Measurements from ENCODE around the gene LGI2. TPM values are rescaled to one million over a fixed set of nuclear protein-coding genes. Genes with fewer than 3 reads are reported as not detected.

Gene LGI2
- polyA plus RNA-seq, 1 donor (not counting 4 experiments of a cell fraction or from before 2014, with no cell fraction given) = 0.69 TPM

DNA sequence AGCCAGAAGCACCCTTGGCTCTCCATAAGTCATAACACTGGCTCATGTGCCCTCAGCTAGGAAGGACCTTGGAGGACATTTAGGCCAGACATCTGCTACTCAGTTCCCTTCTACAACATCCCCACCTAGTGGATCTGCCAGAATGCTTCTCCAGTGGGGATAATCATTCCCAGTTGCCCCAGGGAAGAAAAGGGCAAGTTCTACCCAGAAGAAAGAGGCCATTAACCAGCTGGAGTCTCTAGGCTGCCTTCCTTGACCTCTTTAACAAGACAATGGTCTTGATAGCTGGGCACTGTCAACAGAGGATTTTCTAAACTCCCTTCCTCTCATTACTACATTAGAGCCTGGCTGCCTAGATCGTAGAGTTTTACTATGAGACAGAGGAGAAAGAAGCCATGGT lies 42.0 kb downstream of the LGI2 start:
- Histone ChIP-seq H3K36me3 (ENCODE audit: control insufficient read depth in 2 of 2, extremely low read depth in 1 of 2, insufficient read depth in 2 of 2, low read length in 2 of 2) (no peaks in the 10 kb centered on the region), H3K27me3 (ENCODE audit: control insufficient read depth, extremely low read depth, insufficient read depth, low read length) (peaks cover 6% of the 10 kb centered on the region), H3K4me3 (ENCODE audit: control insufficient read depth in 2 of 3, extremely low read depth in 1 of 3, insufficient read depth in 2 of 3, low read depth in 1 of 3, low read length in 3 of 3) (no peak overlapping the region), H4K20me1 (ENCODE audit: control insufficient read depth, extremely low read depth, insufficient read depth, low read length) (no peaks in the 10 kb centered on the region), H3K4me1 (ENCODE audit: control insufficient read depth, extremely low read depth, insufficient read depth, low read length) (no peaks in the 10 kb centered on the region), H3K9me1 (ENCODE audit: control insufficient read depth, extremely low read depth, insufficient read depth, low read length) (no peaks in the 10 kb centered on the region), H3K27ac (ENCODE audit: control insufficient read depth, insufficient read depth, low read length) (no peak overlapping the region), H3K79me2 (ENCODE audit: control insufficient read depth, insufficient read depth, low read length) (no peaks in the 10 kb centered on the region), H3K4me2 (ENCODE audit: control insufficient read depth, extremely low read depth, insufficient read depth, low read depth, low read length) (no peak overlapping the region), H3K9ac (ENCODE audit: control insufficient read depth, extremely low read depth, insufficient read depth, low read length) (no peak overlapping the region), H3K9me3 (ENCODE audit: control insufficient read depth, low read depth, low read length) (no peaks in the 10 kb centered on the region), H2AFZ (ENCODE audit: control insufficient read depth, low read length) (no peak overlapping the region)
- DNase-seq (ENCODE audit: low read depth, low spot score) (no peak), FAIRE-seq (no peak)
- no peak for TF ChIP-seq EZH2 (IDR thresholded peaks at IDR 0.05; ENCODE audit: low read length)
- TF ChIP-seq, protein P1, sequence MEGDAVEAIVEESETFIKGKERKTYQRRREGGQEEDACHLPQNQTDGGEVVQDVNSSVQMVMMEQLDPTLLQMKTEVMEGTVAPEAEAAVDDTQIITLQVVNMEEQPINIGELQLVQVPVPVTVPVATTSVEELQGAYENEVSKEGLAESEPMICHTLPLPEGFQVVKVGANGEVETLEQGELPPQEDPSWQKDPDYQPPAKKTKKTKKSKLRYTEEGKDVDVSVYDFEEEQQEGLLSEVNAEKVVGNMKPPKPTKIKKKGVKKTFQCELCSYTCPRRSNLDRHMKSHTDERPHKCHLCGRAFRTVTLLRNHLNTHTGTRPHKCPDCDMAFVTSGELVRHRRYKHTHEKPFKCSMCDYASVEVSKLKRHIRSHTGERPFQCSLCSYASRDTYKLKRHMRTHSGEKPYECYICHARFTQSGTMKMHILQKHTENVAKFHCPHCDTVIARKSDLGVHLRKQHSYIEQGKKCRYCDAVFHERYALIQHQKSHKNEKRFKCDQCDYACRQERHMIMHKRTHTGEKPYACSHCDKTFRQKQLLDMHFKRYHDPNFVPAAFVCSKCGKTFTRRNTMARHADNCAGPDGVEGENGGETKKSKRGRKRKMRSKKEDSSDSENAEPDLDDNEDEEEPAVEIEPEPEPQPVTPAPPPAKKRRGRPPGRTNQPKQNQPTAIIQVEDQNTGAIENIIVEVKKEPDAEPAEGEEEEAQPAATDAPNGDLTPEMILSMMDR (optimal IDR thresholded peaks at IDR 0.05 in 1 of 3, IDR thresholded peaks at IDR 0.05 in 1 of 3, conservative IDR thresholded peaks at IDR 0.05 in 1 of 3; ENCODE audit: extremely low read depth in 1 of 3, insufficient read depth in 2 of 3, low read length in 3 of 3) = peak; percentile 53 to 72 (median 64)
- dilution Hi-C loops (cut with MboI; ENCODE audit: extremely low pct_ligation_motif_present, low sequenced_read_pairs) = no loop called here

DNA sequence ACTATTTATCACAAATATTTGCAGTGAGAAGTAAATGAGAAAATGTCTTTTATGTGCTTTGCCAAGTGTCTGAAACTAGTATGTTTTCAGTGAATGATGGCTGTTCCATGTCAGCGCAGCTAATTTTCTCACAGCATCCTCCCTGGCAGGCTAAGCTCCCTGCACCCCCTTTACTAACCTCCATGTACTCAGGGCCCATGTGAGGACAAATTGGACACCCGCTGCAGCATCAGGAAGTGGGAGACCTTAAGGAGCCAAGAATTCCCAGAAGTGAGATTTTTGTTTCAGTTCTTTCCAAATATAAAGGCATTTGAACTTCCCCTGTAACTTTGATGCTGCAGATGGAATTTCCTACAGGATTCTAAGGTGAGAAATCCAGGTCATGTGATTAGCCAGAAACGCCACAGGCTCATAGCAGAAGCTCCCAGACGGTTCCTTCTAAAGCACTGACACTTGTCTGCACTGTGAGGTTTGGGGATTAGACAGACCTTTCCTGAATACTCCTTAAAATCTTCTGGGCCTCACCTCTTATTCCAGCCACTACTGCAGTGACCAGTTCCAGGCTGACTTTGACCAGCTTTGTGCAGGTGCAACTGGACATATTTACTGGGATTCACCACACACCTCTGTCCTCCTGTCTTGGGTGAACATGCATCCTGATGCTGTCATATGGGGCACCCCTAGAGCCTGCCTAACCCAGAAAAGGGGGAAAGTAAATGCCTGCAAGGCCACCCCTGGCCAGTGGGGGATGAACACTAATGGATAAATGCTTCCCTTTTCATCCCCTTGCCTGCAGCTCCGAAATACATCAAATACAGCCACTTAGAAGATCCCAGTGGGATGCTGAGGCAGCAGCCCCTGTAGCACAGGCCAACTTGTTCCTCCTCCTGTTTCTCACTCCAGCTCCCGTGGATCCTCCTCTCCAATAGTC lies 45.9 kb downstream of the LGI2 start:
- H3K9me3 ChIP-seq (ENCODE audit: control insufficient read depth, low read depth, low read length) = no peaks in the 10 kb centered on the region
- dilution Hi-C loops (cut with MboI; ENCODE audit: extremely low pct_ligation_motif_present, low sequenced_read_pairs) = no loop called here
- DNase-seq (ENCODE audit: low read depth, low spot score) (no peak), FAIRE-seq (no peak)
- H3K9me1 ChIP-seq (ENCODE audit: control insufficient read depth, extremely low read depth, insufficient read depth, low read length) = no peaks in the 10 kb centered on the region
- H3K27me3 ChIP-seq (ENCODE audit: control insufficient read depth, extremely low read depth, insufficient read depth, low read length) = peaks cover 11% of the 10 kb centered on the region
- no peak for TF ChIP-seq EZH2 (IDR thresholded peaks at IDR 0.05; ENCODE audit: low read length)
- TF ChIP-seq, protein P1 (optimal IDR thresholded peaks at IDR 0.05 in 1 of 3, IDR thresholded peaks at IDR 0.05 in 1 of 3, conservative IDR thresholded peaks at IDR 0.05 in 1 of 3; ENCODE audit: extremely low read depth in 1 of 3, insufficient read depth in 2 of 3, low read length in 3 of 3) = no peak
- H3K36me3 ChIP-seq (ENCODE audit: control insufficient read depth in 2 of 2, extremely low read depth in 1 of 2, insufficient read depth in 2 of 2, low read length in 2 of 2) = no peaks in the 10 kb centered on the region
- no peak overlapping the region for H3K4me3 ChIP-seq (ENCODE audit: control insufficient read depth in 2 of 3, extremely low read depth in 1 of 3, insufficient read depth in 2 of 3, low read depth in 1 of 3, low read length in 3 of 3)
- no peaks in the 10 kb centered on the region for H3K79me2 ChIP-seq (ENCODE audit: control insufficient read depth, insufficient read depth, low read length)
- no peak overlapping the region for H3K9ac ChIP-seq (ENCODE audit: control insufficient read depth, extremely low read depth, insufficient read depth, low read length)
- no peaks in the 10 kb centered on the region for H3K4me1 ChIP-seq (ENCODE audit: control insufficient read depth, extremely low read depth, insufficient read depth, low read length)
- H3K4me2 ChIP-seq (ENCODE audit: control insufficient read depth, extremely low read depth, insufficient read depth, low read depth, low read length) = no peak overlapping the region
- H3K27ac ChIP-seq (ENCODE audit: control insufficient read depth, insufficient read depth, low read length) = no peak overlapping the region
- H2AFZ ChIP-seq (ENCODE audit: control insufficient read depth, low read length) = no peak overlapping the region
- H4K20me1 ChIP-seq (ENCODE audit: control insufficient read depth, extremely low read depth, insufficient read depth, low read length) = no peaks in the 10 kb centered on the region
